Keratinocyte (primary cell): Measurements from ENCODE around the gene EPYC. TPM values are rescaled to one million over a fixed set of nuclear protein-coding genes. Genes with fewer than 3 reads are reported as not detected.

ENCODE experiments used
- DNase-seq: peaks from one replicate; pipeline ENCODE4 v3.0.0-alpha.2; 2011; ENCODE audit warnings: low read depth, missing footprints, low spot score
- FAIRE-seq: peaks from 2 replicates; lab custom pipeline; 2011; peaks lifted over from hg19 to GRCh38; lab: Jason Lieb, UNC
- H2AFZ ChIP-seq: 2 replicates; pipeline ENCODE4 v1.6.0; 2012; ENCODE audit warnings: low read length, control low read depth, inconsistent platforms; ENCODE audit not compliant: control insufficient read depth
- H3K27ac ChIP-seq: 2 replicates; pipeline ENCODE4 v1.5.1; 2011; ENCODE audit warnings: low read length; ENCODE audit not compliant: control insufficient read depth, insufficient read depth
- H3K27me3 ChIP-seq: 3 replicates; pipeline ENCODE4 v1.6.0; 2011; ENCODE audit warnings: low read length; ENCODE audit not compliant: control insufficient read depth, insufficient read depth; ENCODE audit errors: extremely low read depth
- H3K36me3 ChIP-seq, 2 experiments: 2 replicates in 1 of 2; 3 replicates in 1 of 2; pipeline ENCODE4 v1.5.1; 2011; ENCODE audit warnings: low read length in 2 of 2, mild to moderate bottlenecking in 1 of 2; ENCODE audit not compliant: control insufficient read depth in 2 of 2, insufficient read depth in 2 of 2; ENCODE audit errors: extremely low read depth in 1 of 2
- H3K4me1 ChIP-seq: 3 replicates; pipeline ENCODE4 v1.5.1; 2011; ENCODE audit warnings: low read length; ENCODE audit not compliant: control insufficient read depth, insufficient read depth; ENCODE audit errors: extremely low read depth
- H3K4me2 ChIP-seq: 3 replicates; pipeline ENCODE4 v1.6.0; 2011; ENCODE audit warnings: low read depth, low read length; ENCODE audit not compliant: control insufficient read depth, insufficient read depth; ENCODE audit errors: extremely low read depth
- H3K4me3 ChIP-seq, 3 experiments: fragments of 200-600 bp in 1 of 3; sonication (generic) in 1 of 3; 2 replicates in 2 of 3; 3 replicates in 1 of 3; pipeline ENCODE4 v1.5.1; 2011 to 2016; ENCODE audit warnings: low read length in 3 of 3, mild to moderate bottlenecking in 3 of 3, control low read depth in 2 of 3, inconsistent platforms in 1 of 3, low read depth in 1 of 3, mixed read lengths in 1 of 3, mixed run types in 1 of 3, moderate library complexity in 1 of 3; ENCODE audit not compliant: control insufficient read depth in 2 of 3, insufficient read depth in 2 of 3; ENCODE audit errors: extremely low read depth in 1 of 3
- H3K79me2 ChIP-seq: 2 replicates; pipeline ENCODE4 v1.6.0; 2012; ENCODE audit warnings: low read length; ENCODE audit not compliant: control insufficient read depth, insufficient read depth
- H3K9ac ChIP-seq: 3 replicates; pipeline ENCODE4 v1.6.0; 2011; ENCODE audit warnings: low read length; ENCODE audit not compliant: control insufficient read depth, insufficient read depth; ENCODE audit errors: extremely low read depth
- H3K9me1 ChIP-seq: 3 replicates; pipeline ENCODE4 v1.6.0; 2011; ENCODE audit warnings: low read length; ENCODE audit not compliant: control insufficient read depth, insufficient read depth; ENCODE audit errors: extremely low read depth
- H3K9me3 ChIP-seq: 2 replicates; pipeline ENCODE4 v1.5.1; 2012; ENCODE audit warnings: low read depth, low read length; ENCODE audit not compliant: control insufficient read depth
- H4K20me1 ChIP-seq: 3 replicates; pipeline ENCODE4 v1.6.0; 2011; ENCODE audit warnings: low read length; ENCODE audit not compliant: control insufficient read depth, insufficient read depth; ENCODE audit errors: extremely low read depth
- EZH2 ChIP-seq: IDR thresholded peaks from one replicate; pipeline ENCODE4 v1.6.1; 2012; ENCODE audit warnings: inconsistent platforms, mild to moderate bottlenecking, low read length, moderate library complexity
- dilution Hi-C: fragments of 300-500 bp; cut with MboI; formaldehyde crosslinking; loops from one replicate; pipeline ENCODE4 v1.7.0; 2020; ENCODE audit warnings: low sequenced_read_pairs; ENCODE audit not compliant: extremely low pct_ligation_motif_present
- polyA plus RNA-seq, 5 experiments: library from polyadenylated mRNA; depleted of rRNA in 3 of 5; stranded (reverse) in 3 of 5; stranded (forward) in 1 of 5; unstranded in 1 of 5; fragments of >200 nt; gene quantifications; 1 replicate in 1 of 5; 2 replicates in 3 of 5; 3 replicates in 1 of 5; pipeline versions ENCODE4 v1.2.1 to v1.2.3, GENCODE V29; 2011 to 2012; ENCODE audit warnings: missing spikeins in 2 of 5, low read depth in 1 of 5, low replicate concordance in 1 of 5
- TF ChIP-seq, protein P1 (sequence below), 3 experiments: IDR thresholded peaks in 1 of 3; conservative IDR thresholded peaks in 1 of 3; optimal IDR thresholded peaks in 1 of 3; 2 replicates in 2 of 3; 3 replicates in 1 of 3; pipeline versions ENCODE3 to v1.5.1; 2011; ENCODE audit warnings: low read length in 3 of 3, mild to moderate bottlenecking in 3 of 3, moderate library complexity in 2 of 3, control low read depth in 1 of 3, inconsistent platforms in 1 of 3; ENCODE audit not compliant: insufficient read depth in 2 of 3; ENCODE audit errors: extremely low read depth in 1 of 3

The EPYC gene
- polyA plus RNA-seq, 1 donor (not counting 4 experiments of a cell fraction or from before 2014, with no cell fraction given), result not detected

- peaks cover 5% of the 10 kb centered on the region for H3K4me1 ChIP-seq
- TF ChIP-seq EZH2, result no peak
- TF ChIP-seq, protein P1, sequence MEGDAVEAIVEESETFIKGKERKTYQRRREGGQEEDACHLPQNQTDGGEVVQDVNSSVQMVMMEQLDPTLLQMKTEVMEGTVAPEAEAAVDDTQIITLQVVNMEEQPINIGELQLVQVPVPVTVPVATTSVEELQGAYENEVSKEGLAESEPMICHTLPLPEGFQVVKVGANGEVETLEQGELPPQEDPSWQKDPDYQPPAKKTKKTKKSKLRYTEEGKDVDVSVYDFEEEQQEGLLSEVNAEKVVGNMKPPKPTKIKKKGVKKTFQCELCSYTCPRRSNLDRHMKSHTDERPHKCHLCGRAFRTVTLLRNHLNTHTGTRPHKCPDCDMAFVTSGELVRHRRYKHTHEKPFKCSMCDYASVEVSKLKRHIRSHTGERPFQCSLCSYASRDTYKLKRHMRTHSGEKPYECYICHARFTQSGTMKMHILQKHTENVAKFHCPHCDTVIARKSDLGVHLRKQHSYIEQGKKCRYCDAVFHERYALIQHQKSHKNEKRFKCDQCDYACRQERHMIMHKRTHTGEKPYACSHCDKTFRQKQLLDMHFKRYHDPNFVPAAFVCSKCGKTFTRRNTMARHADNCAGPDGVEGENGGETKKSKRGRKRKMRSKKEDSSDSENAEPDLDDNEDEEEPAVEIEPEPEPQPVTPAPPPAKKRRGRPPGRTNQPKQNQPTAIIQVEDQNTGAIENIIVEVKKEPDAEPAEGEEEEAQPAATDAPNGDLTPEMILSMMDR (optimal IDR thresholded peaks at IDR 0.05 in 1 of 3, IDR thresholded peaks at IDR 0.05 in 1 of 3, conservative IDR thresholded peaks at IDR 0.05 in 1 of 3; ENCODE audit: extremely low read depth in 1 of 3, insufficient read depth in 2 of 3, low read length in 3 of 3), result no peak
- H3K27me3 ChIP-seq, result no peaks in the 10 kb centered on the region
- H3K9me1 ChIP-seq, result no peaks in the 10 kb centered on the region
- no peaks in the 10 kb centered on the region for H3K79me2 ChIP-seq
- DNase-seq, result no peak
- H3K4me3 ChIP-seq, result no peak overlapping the region
- peak overlapping the region; percentile 19 for H3K4me2 ChIP-seq
- no peak overlapping the region for H3K9ac ChIP-seq
- H2AFZ ChIP-seq, result no peak overlapping the region
- H4K20me1 ChIP-seq, result no peaks in the 10 kb centered on the region
- no peak overlapping the region for H3K27ac ChIP-seq
- H3K9me3 ChIP-seq, result no peaks in the 10 kb centered on the region
- dilution Hi-C loops, result no loop called here
- FAIRE-seq, result no peak
- no peaks in the 10 kb centered on the region for H3K36me3 ChIP-seq
These were observed 87.3 kb downstream of the EPYC start for GRCh38 chr12:90917431-90917830.

DNA sequence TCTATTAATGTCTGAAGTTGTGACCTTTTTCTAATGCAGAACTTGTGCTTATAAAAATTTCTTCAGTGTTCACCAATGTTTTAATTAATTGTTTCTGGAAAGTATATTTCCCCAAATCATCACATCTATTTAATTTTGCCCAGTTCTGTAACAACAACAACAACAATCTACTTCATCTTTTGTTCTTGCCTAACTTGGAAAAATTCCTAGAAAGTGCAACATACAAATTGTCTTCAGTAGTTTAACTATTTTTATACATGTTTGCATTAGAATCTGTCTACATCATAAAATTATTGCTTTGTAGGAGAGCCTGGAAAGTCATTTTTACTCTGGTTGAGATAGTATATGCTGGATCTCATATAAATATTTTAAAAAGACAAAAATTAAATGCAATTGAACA lies 88.3 kb downstream of the EPYC start:
- dilution Hi-C loops, result no loop called here
- no peaks in the 10 kb centered on the region for H3K79me2 ChIP-seq
- TF ChIP-seq, protein P1 (optimal IDR thresholded peaks at IDR 0.05 in 1 of 3, IDR thresholded peaks at IDR 0.05 in 1 of 3, conservative IDR thresholded peaks at IDR 0.05 in 1 of 3; ENCODE audit: extremely low read depth in 1 of 3, insufficient read depth in 2 of 3, low read length in 3 of 3), result no peak
- no peak for TF ChIP-seq EZH2
- no peaks in the 10 kb centered on the region for H3K9me3 ChIP-seq
- peaks cover under 1% of the 10 kb centered on the region for H3K4me1 ChIP-seq
- no peaks in the 10 kb centered on the region for H3K36me3 ChIP-seq
- no peak overlapping the region for H3K9ac ChIP-seq
- H2AFZ ChIP-seq, result no peak overlapping the region
- no peak for FAIRE-seq
- H4K20me1 ChIP-seq, result no peaks in the 10 kb centered on the region
- H3K4me3 ChIP-seq, result no peak overlapping the region
- no peak overlapping the region for H3K27ac ChIP-seq
- no peaks in the 10 kb centered on the region for H3K27me3 ChIP-seq
- H3K4me2 ChIP-seq, result no peak overlapping the region
- H3K9me1 ChIP-seq, result no peaks in the 10 kb centered on the region
- DNase-seq, result no peak
